HEK293 (cell line): ENCODE results near the gene ASB8.

ENCODE experiments used
- CTCF ChIP-seq: fragments of 450-650 bp; formaldehyde crosslinking; IDR thresholded peaks from 2 replicates; pipeline ENCODE4 v1.5.1; 2016; ENCODE audit warnings: missing biosample characterization, missing genetic modification characterization
- ELK4 ChIP-seq: IDR thresholded peaks from 2 replicates; pipeline ENCODE4 v1.6.1; 2011; ENCODE audit warnings: mild to moderate bottlenecking, low read depth, low read length, borderline replicate concordance
- YY1 ChIP-seq: fragments of 450-650 bp; formaldehyde crosslinking; IDR thresholded peaks from 2 replicates; pipeline ENCODE4 v1.5.1; 2018; ENCODE audit warnings: missing biosample characterization, missing genetic modification characterization
- ZBTB17 ChIP-seq: fragments of 450-650 bp; formaldehyde crosslinking; IDR thresholded peaks from 2 replicates; pipeline ENCODE4 v1.5.1; 2016; ENCODE audit warnings: missing biosample characterization, missing genetic modification characterization
- ZBTB20 ChIP-seq: fragments of 450-650 bp; formaldehyde crosslinking; IDR thresholded peaks from 2 replicates; pipeline ENCODE4 v1.5.1; 2016; ENCODE audit warnings: missing biosample characterization, missing genetic modification characterization
- ZIC2 ChIP-seq: fragments of 450-650 bp; formaldehyde crosslinking; IDR thresholded peaks from 2 replicates; pipeline ENCODE4 v1.5.1; 2016; ENCODE audit warnings: missing biosample characterization, missing genetic modification characterization
- ZNF426 ChIP-seq: fragments of 450-650 bp; formaldehyde crosslinking; IDR thresholded peaks from 2 replicates; pipeline ENCODE4 v1.5.1; 2017; ENCODE audit warnings: missing biosample characterization, missing genetic modification characterization, mild to moderate bottlenecking, inconsistent platforms, moderate library complexity
- ZNF449 ChIP-seq: fragments of 450-650 bp; formaldehyde crosslinking; IDR thresholded peaks from 2 replicates; pipeline ENCODE4 v1.5.1; 2017; ENCODE audit warnings: missing biosample characterization, mild to moderate bottlenecking, missing genetic modification characterization, moderate library complexity
- ZNF549 ChIP-seq: fragments of 450-650 bp; IDR thresholded peaks from 2 replicates; pipeline ENCODE4 v1.5.1; 2018; ENCODE audit warnings: missing biosample characterization, missing genetic modification characterization, mild to moderate bottlenecking, inconsistent platforms, moderate library complexity
- ZNF610 ChIP-seq: fragments of 450-650 bp; formaldehyde crosslinking; IDR thresholded peaks from 2 replicates; pipeline ENCODE4 v1.5.1; 2016; ENCODE audit warnings: missing biosample characterization, missing genetic modification characterization, borderline replicate concordance
- ZNF670 ChIP-seq: fragments of 450-650 bp; formaldehyde crosslinking; IDR thresholded peaks from 2 replicates; pipeline ENCODE4 v1.5.1; 2016; ENCODE audit warnings: missing biosample characterization, missing genetic modification characterization, low read depth
- ZNF747 ChIP-seq: fragments of 450-650 bp; formaldehyde crosslinking; IDR thresholded peaks from 2 replicates; pipeline ENCODE4 v1.5.1; 2016; ENCODE audit warnings: missing biosample characterization, missing genetic modification characterization

GRCh38 chr12:48169011-48169410 is 11.7 kb upstream of the ASB8 start:
- TF ChIP-seq ZBTB17 = no peak
- no peak for TF ChIP-seq ZIC2 (tag by site-specific recombination)
- no peak for TF ChIP-seq ZNF747 (tag by site-specific recombination)
- TF ChIP-seq CTCF (tag by site-specific recombination) = no peak
- TF ChIP-seq ZNF449 (tag by site-specific recombination) = no peak
- TF ChIP-seq ELK4 = no peak
- no peak for TF ChIP-seq ZNF549 (tag by site-specific recombination)
- TF ChIP-seq ZNF670 (tag by site-specific recombination) = no peak
- TF ChIP-seq ZBTB20 (tag by site-specific recombination) = no peak
- no peak for TF ChIP-seq ZNF610 (tag by site-specific recombination)
- TF ChIP-seq ZNF426 (tag by site-specific recombination) = no peak
- no peak for TF ChIP-seq YY1 (tag by site-specific recombination)
